Prostate gland (tissue), 2 donors: ENCODE results near the gene KCTD21.

Experiments
- POLR2A ChIP-seq: fragments of 450-650 bp; IDR thresholded peaks from one replicate; pipeline ENCODE4 v1.6.1; 2016; ENCODE audit warnings: antibody characterized with exemption, mild to moderate bottlenecking
- TF ChIP-seq, protein P1 (sequence below), 4 experiments: fragments of 200-600 bp in 2 of 4; fragments of 450-650 bp in 2 of 4; sonication (generic) in 2 of 4; IDR thresholded peaks; 1 replicate in 3 of 4; 2 replicates in 1 of 4; pipeline ENCODE4 v1.5.1; 2016 to 2019; ENCODE audit warnings: antibody characterized with exemption in 4 of 4, mild to moderate bottlenecking in 2 of 4, moderate library complexity in 2 of 4

DNA sequence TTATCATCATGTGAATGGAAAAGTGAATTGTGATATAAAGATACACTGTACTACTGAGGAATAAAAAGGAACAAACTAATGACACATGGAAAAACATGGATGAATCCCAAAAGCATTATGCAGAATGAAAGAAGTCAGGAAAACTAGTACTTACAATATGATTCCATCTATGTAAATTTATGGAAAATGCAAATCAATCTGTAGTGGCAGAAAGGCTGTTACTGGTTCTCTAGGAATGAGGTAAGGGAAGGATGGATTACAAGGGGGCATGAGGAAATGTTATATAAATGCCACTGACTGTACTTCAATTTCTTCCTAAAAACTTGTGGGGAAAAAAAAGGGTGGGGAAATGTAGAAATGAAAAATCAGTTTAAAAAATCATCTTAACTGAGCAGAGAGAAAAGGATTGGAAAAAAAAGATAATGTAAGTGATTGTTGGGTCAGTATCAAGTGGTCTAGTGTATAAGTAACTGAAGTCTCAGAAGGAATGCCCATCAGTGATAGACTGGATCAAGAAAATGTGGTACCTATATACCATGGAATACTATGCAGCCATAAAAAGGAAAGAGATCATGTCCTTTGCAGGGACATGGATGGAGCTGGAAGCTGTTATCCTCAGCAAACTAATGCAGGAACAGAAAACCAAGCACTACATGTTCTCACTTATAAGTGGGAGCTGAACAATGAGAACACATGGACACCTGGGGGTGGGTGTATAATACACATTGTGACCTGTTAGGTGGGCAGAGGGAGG is 49.0 kb upstream of the KCTD21 start:
- TF ChIP-seq, protein P1, sequence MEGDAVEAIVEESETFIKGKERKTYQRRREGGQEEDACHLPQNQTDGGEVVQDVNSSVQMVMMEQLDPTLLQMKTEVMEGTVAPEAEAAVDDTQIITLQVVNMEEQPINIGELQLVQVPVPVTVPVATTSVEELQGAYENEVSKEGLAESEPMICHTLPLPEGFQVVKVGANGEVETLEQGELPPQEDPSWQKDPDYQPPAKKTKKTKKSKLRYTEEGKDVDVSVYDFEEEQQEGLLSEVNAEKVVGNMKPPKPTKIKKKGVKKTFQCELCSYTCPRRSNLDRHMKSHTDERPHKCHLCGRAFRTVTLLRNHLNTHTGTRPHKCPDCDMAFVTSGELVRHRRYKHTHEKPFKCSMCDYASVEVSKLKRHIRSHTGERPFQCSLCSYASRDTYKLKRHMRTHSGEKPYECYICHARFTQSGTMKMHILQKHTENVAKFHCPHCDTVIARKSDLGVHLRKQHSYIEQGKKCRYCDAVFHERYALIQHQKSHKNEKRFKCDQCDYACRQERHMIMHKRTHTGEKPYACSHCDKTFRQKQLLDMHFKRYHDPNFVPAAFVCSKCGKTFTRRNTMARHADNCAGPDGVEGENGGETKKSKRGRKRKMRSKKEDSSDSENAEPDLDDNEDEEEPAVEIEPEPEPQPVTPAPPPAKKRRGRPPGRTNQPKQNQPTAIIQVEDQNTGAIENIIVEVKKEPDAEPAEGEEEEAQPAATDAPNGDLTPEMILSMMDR (IDR thresholded peaks at IDR 0.05): no peak
- TF ChIP-seq POLR2A: no peak
